NCI-H510A (cell line): ENCODE results near the gene CCR3.
"Not testable (repeated sequence)": the region's sequence is repeated elsewhere in the genome, so short reads cannot be mapped to it uniquely, and the experiment has no call there.

Source experiments
- DNase-seq: peaks from one replicate; lab custom pipeline; 2025; lab: John Stamatoyannopoulos, UW

Gene CCR3

DNA sequence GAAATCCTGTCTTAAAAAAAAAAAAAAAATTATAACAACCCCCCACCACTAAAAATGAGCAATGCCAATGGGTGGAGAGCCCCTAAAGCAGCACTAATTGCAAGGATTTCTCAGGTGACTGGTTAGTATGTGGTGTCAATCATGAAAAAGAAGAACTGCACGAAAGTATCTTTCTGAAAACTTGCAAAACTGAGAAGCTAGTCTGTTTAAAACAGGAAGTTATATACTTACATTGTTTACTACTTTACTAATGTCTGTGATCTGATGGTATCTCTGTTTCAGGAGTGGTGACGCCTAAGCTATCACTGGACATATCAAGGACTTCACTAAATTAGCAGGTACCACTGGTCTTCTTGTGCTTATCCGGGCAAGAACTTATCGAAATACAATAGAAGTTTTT lies at the start of gene CCR3:
TSS of gene CCR3 (plus strand) at position 341 of the 400 bp plus-strand sequence. CDS start 22,699 bp downstream, outside the sequence.
- DNase-seq: no peak

- DNase-seq: no peak
Measured at GRCh38 chr3:46192939-46193338, 49.3 kb upstream of the CCR3 start.

DNA sequence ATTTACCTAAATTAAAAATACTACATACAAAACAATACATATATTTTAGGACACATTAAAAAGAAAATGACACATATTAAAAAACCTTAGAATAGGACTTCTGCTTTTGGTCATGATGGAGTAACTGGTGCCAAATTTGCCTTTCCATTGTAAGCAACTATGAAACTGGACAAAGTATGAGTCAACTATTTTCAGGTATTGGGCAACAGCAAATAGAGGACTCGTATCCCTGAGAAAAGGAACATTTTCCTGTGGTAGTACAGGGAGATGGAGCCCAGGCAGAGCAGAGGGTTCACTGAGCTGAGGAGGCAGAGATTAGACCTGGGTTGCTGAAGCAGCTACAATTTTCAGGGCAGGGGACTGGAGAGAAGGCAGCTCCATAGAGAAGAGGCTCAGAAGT lies 48.8 kb upstream of the CCR3 start:
- DNase-seq: no peak

GRCh38 chr3:46194868-46195553 lies 47.2 kb upstream of the CCR3 start:
- no peak for DNase-seq

DNA sequence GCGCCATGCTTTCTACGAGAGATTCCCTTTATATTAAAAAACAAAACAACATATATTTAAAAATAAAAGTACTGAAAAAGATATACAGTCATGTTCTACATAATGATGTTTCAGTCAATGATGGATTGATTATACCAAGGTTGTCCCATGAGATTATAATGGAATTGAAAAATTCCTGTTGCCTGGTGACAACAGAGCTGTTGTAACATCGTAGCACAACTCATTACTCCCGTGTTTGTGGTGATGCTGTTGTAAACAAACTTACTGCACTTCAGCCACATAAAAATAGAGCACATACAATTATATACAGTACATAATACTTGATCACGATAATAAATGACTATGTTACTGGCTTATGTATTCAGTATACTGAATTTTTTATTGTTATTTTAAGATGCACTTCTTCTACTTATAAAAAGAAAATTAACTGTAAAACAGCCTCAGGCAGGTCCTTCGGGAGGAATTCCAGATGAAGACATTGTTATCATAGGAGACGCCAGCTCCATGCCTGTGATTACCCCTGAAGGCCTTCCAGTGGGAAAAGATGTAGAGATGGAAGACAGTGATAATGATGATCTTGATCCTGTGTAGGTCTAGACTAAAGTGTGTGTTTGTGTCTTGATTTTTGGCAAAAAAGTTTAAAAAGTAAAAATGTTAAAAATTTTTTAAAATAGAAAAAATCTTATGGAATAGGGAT lies 45.9 kb upstream of the CCR3 start:
- DNase-seq: no peak

DNA sequence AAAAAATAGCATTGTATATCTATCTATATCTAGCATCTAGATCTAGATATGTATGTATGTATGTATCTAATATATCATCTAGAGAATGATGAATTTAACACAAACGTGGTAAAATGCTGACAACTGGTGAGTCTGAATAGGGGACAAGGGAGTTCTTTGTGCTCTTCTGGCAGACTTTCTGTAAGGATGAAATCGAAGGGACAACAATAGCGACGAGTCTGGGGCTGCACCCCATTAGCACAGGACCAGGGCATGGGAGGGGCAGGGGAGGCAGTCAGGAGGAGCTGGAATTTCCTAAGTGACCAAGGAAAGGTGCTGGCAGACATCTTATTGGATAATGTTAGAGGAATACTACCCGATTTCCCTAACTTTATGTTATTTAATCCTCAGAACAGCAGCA lies 42.0 kb upstream of the CCR3 start:
- no peak for DNase-seq

GRCh38 chr3:46200790-46201189 lies 41.5 kb upstream of the CCR3 start:
- DNase-seq: no peak

GRCh38 chr3:46202535-46202934 lies 39.7 kb upstream of the CCR3 start:
- no peak for DNase-seq

- no peak for DNase-seq
Measured at GRCh38 chr3:46203681-46204080, 38.6 kb upstream of the CCR3 start.

DNA sequence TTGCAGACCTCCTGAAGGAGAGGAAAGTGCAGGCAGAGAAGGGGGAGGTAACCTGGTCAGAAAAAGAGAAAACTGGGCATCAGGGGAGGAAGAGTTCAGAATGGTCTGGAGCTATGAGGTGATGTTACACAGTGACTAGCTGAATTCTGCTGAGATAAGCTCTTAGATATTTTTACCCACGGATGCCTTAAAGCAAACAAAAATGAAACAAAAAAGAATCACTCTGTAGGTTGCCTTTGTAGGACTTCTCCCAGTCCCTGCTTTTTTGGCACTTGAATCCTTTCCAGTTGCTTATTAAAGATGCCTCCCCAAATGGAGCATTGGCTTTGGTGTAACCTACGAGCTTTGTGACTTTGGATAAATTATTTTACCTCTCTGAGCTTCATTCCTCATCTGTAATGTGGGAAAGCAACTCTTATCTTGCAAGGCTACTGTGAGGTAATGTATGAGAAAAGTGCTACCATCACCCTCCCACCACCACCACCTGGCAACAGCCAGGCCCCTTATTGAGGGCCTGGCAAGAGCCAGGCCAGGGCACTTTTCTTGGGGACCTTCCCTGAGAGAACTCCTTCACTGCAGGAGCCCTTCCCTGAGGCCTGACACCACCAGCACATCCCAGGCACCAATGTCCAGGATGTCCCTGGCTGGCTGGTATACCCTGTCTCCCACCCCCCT lies 36.8 kb upstream of the CCR3 start:
- DNase-seq: no peak

DNA sequence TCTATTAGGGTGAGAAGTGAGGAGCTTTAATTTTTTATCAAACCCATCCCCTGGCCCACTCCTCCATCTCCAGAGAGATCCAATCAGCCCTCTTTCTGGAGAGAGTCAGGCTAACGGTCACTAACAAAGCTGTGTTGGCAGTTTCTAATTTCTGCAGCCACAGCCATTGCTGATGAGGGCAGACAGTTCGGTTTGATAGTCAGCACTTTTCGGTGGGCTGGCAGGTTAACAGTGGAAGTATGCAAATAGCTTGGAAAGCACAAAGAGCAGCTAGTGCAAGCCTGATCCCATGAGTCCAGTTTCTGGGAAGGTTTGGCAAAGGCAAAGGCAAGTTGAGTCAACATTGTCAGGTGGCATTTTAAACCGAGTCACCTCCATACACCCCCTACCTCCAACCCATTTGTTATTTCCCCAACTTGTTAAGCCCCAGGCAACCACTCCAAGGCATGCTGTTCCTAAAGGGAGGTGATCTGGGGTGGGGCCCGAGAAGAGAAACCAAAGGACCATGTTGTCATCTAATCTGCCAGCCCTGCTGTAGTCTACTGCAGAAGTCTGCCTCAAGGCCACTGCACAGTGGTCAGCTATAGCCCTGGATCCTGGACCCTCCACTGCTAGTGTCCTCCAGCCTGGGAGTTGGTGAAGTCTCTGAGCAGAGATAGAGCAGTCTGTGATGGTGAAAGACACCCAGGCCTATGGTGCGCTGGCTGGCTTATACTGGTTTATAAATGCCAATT lies 35.8 kb upstream of the CCR3 start:
- DNase-seq: no peak

DNA sequence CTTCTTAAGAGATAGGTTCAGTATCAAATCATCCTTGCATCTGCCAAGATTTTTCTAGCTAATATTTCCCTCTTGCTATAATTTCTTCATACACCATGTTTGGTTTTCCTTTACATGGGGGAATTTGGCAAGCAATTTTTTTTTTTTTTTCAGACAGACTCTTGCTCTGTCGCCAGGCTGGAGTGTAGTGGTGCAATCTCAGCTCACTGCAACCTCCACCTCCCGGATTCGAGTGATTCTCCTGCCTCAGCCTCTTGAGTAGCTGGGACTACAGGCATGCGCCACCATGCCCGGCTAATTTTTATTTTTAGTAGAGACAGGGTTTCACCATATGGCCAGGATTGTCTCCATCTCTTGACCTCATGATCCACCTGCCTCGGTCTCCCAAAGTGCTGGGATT lies 34.7 kb upstream of the CCR3 start:
- DNase-seq: not testable (repeated sequence)

GRCh38 chr3:46208167-46208704 lies 34.0 kb upstream of the CCR3 start, which contains the start of gene CCR1:
TSS of gene CCR1 (minus strand) at chr3:46208313. CDS start at chr3:46204313, 4,000 bp downstream.
- no peak for DNase-seq

DNA sequence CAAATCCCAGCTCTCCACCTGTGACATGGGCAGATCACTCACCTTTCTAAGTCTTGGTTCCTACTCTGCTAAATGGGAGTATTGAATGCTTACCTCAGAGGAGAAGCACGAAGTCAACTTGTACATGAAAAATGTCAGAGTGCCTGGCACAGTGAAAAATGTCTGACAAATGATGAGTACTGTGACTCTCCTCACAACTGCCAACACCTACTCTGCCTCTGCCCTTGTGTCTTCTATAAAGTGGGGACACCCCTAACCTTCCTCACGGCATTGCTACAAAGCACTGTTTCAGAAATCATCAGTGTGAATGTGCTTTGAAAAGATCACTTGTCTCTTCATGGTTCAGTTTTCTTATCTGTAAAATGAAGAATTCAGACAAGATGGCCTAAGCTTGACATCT lies 33.2 kb upstream of the CCR3 start:
- DNase-seq: no peak

- no peak for DNase-seq
Measured at GRCh38 chr3:46209746-46210470, 32.4 kb upstream of the CCR3 start.

DNA sequence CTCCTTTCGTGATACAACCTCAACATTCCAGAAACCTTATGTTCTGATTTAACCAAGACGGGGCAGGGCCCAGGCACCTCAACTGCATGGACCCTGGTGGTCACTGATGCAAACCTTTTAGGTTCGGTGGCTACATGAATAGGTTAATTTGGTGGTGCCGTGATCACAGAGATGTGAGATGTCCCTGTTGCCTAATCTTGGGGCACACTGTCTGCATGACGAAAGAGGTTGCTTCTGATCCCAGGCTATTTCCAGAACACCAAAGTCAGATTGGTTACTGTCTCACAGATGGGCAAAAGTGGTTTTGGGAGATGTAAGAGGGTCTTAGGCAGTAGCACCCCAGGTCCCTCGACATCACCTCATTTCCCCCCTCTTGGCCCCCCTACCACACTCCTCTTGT lies 30.2 kb upstream of the CCR3 start:
- DNase-seq: no peak

DNA sequence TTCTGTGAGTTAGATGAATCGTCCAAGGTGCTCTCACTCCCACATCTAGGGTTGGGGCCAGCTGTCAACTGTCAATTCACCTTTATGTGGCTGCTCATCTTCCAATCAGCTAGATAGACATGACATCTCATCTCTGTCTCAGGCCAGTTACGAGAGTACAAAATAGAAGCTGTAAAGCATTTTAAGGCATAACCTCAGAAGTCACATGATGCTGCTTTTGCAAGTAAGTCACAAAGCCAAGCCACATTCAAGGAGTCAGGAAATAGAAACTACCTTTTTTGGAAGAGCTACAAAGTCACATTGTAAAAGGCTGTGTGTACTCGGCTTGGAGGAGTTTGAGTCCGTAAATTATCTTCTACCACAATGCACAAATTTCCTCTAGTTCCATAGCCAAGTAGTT lies 29.1 kb upstream of the CCR3 start:
- no peak for DNase-seq

GRCh38 chr3:46214751-46215352 lies 27.4 kb upstream of the CCR3 start:
- DNase-seq: peak; percentile 22

DNA sequence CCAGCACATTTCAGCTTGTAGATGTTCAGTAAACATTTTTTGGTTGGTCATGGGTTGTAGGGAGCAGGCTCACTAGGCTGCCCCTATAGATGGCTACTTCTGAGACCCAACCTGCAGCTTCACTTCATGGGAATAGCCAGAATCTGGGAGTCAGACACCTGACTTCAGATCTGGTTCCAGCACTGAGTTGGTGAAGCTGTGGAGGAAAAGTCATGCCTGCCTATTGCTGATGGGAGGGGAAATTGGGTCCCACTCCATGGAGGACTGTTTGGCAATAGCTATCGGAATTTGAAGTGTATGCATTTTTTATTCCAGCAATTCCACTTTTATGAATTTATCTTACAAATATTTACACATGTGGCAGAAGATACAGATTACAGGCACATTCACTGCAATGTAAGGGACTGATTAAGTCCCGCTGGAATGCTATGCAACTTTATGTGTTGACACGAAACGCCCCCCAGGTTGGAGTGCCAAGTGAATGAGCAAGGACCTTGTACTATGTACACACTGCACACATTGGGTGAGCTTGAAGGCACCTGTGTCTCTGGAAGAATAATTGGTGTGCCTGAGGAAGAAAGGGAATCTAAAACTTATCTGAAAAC lies 26.3 kb upstream of the CCR3 start:
- DNase-seq: no peak

- no peak for DNase-seq
Measured at GRCh38 chr3:46218196-46218709, 24.0 kb upstream of the CCR3 start.
